ENCODE data around the gene RPL41.

DNA sequence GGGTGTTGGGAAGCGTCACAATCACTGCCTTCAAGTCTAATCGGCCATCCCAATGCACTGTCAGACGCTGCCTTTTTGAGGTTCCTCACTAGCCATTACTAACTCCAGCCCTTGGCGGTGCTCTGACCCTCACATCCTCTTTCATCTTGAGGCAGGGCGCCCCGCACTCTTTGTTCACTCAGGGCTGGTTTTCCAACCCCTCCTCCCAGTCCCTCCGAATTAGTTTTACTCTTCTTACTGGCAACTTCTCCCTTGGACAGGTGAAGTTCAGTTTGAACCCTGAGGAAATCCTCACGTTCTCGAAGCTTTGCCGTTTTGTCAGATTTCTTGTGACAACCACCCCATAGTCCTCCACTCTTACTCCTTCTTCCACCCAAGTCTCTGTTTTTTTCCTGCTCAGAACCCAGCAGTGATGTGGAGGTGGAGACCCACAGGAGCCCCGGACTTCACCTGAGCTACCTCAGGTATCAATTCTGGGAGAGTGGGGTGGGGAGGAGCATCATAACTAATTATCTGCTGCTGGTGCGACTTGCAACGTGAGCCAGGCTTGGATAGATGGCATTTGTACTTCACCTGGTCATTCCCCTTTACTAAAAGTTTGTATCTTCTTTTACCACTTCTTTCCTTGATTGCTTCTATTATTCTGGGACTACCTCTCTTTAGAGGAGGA is 2.4 kb downstream of the RPL41 start:
- TF ChIP-seq, protein P1, sequence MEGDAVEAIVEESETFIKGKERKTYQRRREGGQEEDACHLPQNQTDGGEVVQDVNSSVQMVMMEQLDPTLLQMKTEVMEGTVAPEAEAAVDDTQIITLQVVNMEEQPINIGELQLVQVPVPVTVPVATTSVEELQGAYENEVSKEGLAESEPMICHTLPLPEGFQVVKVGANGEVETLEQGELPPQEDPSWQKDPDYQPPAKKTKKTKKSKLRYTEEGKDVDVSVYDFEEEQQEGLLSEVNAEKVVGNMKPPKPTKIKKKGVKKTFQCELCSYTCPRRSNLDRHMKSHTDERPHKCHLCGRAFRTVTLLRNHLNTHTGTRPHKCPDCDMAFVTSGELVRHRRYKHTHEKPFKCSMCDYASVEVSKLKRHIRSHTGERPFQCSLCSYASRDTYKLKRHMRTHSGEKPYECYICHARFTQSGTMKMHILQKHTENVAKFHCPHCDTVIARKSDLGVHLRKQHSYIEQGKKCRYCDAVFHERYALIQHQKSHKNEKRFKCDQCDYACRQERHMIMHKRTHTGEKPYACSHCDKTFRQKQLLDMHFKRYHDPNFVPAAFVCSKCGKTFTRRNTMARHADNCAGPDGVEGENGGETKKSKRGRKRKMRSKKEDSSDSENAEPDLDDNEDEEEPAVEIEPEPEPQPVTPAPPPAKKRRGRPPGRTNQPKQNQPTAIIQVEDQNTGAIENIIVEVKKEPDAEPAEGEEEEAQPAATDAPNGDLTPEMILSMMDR (IDR thresholded peaks at IDR 0.05), result no peak
- no peak for TF ChIP-seq POLR2A (IDR thresholded peaks at IDR 0.05)

Data from esophagus squamous epithelium (tissue), 4 donors.